WTC11 (cell line): ENCODE data around the gene GRIN3B. TPM values are rescaled to one million over a fixed set of nuclear protein-coding genes. Genes with fewer than 3 reads are reported as not detected.

Source experiments
- ATAC-seq: fragments of 200-7000 bp; cut with Tn5 transposase; 2 replicates; pipeline ENCODE4 v1.10.0; 2021; ENCODE audit warnings: mild to moderate bottlenecking, moderate library complexity
- CTCF ChIA-PET: fragments of 300-600 bp; sonication (Branson Sonifier 250); formaldehyde crosslinking; loops from one replicate; lab custom pipeline; 2021; ENCODE audit warnings: antibody characterized with exemption; lab: Charles Lee
- POLR2A ChIA-PET: fragments of 350-600 bp; sonication (Branson Sonifier 250); formaldehyde crosslinking; loops from one replicate; lab custom pipeline; 2021; ENCODE audit warnings: antibody characterized with exemption; lab: Charles Lee
- DNase-seq: peaks from one replicate; pipeline ENCODE4 v3.0.0; 2021; ENCODE audit warnings: low spot score
- H3K27ac Mint-ChIP-seq: 2 replicates; pipeline ENCODE4 v1.8.0; 2021; ENCODE audit warnings: mixed read lengths
- H3K27me3 Mint-ChIP-seq: 2 replicates; pipeline ENCODE4 v1.8.0; 2021; ENCODE audit warnings: low read depth, mild to moderate bottlenecking, moderate library complexity, mixed read lengths
- H3K36me3 Mint-ChIP-seq: 2 replicates; pipeline ENCODE4 v1.8.0; 2021; ENCODE audit warnings: mixed read lengths
- H3K4me1 Mint-ChIP-seq: 2 replicates; pipeline ENCODE4 v1.8.0; 2022; ENCODE audit warnings: mixed read lengths
- H3K4me3 Mint-ChIP-seq: 2 replicates; pipeline ENCODE4 v1.8.0; 2021; ENCODE audit warnings: mild to moderate bottlenecking, moderate library complexity, mixed read lengths
- H3K9me3 Mint-ChIP-seq: 2 replicates; pipeline ENCODE4 v1.8.0; 2021; ENCODE audit warnings: mixed read lengths
- AR ChIP-seq: fragments of 250-450 bp; sonication (Bioruptor Pico); IDR thresholded peaks from 2 replicates; pipeline ENCODE4 v1.9.0; 2021; ENCODE audit warnings: mild to moderate bottlenecking
- ATF1 ChIP-seq: sonication (generic); formaldehyde crosslinking; IDR thresholded peaks from 2 replicates; pipeline ENCODE4 v1.8.1; 2023; ENCODE audit warnings: mild to moderate bottlenecking, moderate library complexity, missing genetic modification reagents
- CREM ChIP-seq: sonication (generic); formaldehyde crosslinking; IDR thresholded peaks from 2 replicates; pipeline ENCODE4 v1.8.1; 2022; ENCODE audit warnings: mild to moderate bottlenecking, missing genetic modification reagents, moderate library complexity
- FOXP1 ChIP-seq: sonication (generic); formaldehyde crosslinking; IDR thresholded peaks from 2 replicates; pipeline ENCODE4 v1.8.0; 2022; ENCODE audit warnings: missing genetic modification reagents, mild to moderate bottlenecking, moderate library complexity, borderline replicate concordance
- GRHL2 ChIP-seq: fragments of 250-450 bp; sonication (Bioruptor Pico); IDR thresholded peaks from 2 replicates; pipeline ENCODE4 v1.8.0; 2022; ENCODE audit warnings: mild to moderate bottlenecking, moderate library complexity; ENCODE audit not compliant: insufficient replicate concordance, severe bottlenecking
- IRF1 ChIP-seq: sonication (generic); formaldehyde crosslinking; IDR thresholded peaks from 2 replicates; pipeline ENCODE4 v1.8.0; 2023; ENCODE audit warnings: missing genetic modification reagents
- KAT7 ChIP-seq: sonication (generic); formaldehyde crosslinking; IDR thresholded peaks from 2 replicates; pipeline ENCODE4 v1.8.1; 2023; ENCODE audit warnings: missing genetic modification reagents, mild to moderate bottlenecking, borderline replicate concordance
- MXD4 ChIP-seq: fragments of 250-450 bp; sonication (Bioruptor Pico); IDR thresholded peaks from 2 replicates; pipeline ENCODE4 v1.8.0; 2021; ENCODE audit warnings: mild to moderate bottlenecking, moderate library complexity, borderline replicate concordance
- NFYB ChIP-seq: sonication (generic); formaldehyde crosslinking; conservative IDR thresholded peaks from 2 replicates; pipeline ENCODE4 v1.8.0; 2022; ENCODE audit warnings: low read depth, missing genetic modification reagents
- NR1H2 ChIP-seq: sonication (generic); formaldehyde crosslinking; IDR thresholded peaks from 2 replicates; pipeline ENCODE4 v1.9.0; 2021; ENCODE audit warnings: mild to moderate bottlenecking, moderate library complexity, missing genetic modification reagents
- NR2C2 ChIP-seq: sonication (generic); formaldehyde crosslinking; IDR thresholded peaks from 2 replicates; pipeline ENCODE4 v1.8.0; 2022; ENCODE audit warnings: mild to moderate bottlenecking, missing genetic modification reagents
- NR3C1 ChIP-seq: sonication (generic); formaldehyde crosslinking; conservative IDR thresholded peaks from 2 replicates; pipeline ENCODE4 v1.8.1; 2023; ENCODE audit warnings: low read depth, mild to moderate bottlenecking, missing genetic modification reagents
- OVOL2 ChIP-seq: fragments of 250-450 bp; sonication (Bioruptor Pico); IDR thresholded peaks from 2 replicates; pipeline ENCODE4 v1.9.0; 2021; ENCODE audit warnings: mild to moderate bottlenecking, borderline replicate concordance
- SOX15 ChIP-seq: fragments of 250-450 bp; sonication (Bioruptor Pico); IDR thresholded peaks from 2 replicates; pipeline ENCODE4 v1.9.0; 2021; ENCODE audit warnings: mild to moderate bottlenecking
- ZMAT4 ChIP-seq: fragments of 250-450 bp; sonication (Bioruptor Pico); IDR thresholded peaks from 2 replicates; pipeline ENCODE4 v1.9.0; 2021; ENCODE audit warnings: mild to moderate bottlenecking
- ZNF232 ChIP-seq: sonication (generic); formaldehyde crosslinking; IDR thresholded peaks from 2 replicates; pipeline ENCODE4 v1.8.0; 2022; ENCODE audit warnings: mild to moderate bottlenecking, missing genetic modification reagents
- ZNF263 ChIP-seq: sonication (generic); formaldehyde crosslinking; IDR thresholded peaks from 2 replicates; pipeline ENCODE4 v1.8.1; 2022; ENCODE audit warnings: low read depth, mild to moderate bottlenecking, moderate library complexity, missing genetic modification reagents
- ZNF317 ChIP-seq: sonication (generic); formaldehyde crosslinking; IDR thresholded peaks from 2 replicates; pipeline ENCODE4 v1.8.1; 2023; ENCODE audit warnings: low read depth, mild to moderate bottlenecking, moderate library complexity, missing genetic modification reagents, borderline replicate concordance
- ZNF396 ChIP-seq: fragments of 250-450 bp; sonication (Bioruptor Pico); IDR thresholded peaks from 2 replicates; pipeline ENCODE4 v1.8.0; 2021; ENCODE audit warnings: mild to moderate bottlenecking, moderate library complexity, borderline replicate concordance
- ZNF512 ChIP-seq: sonication (generic); formaldehyde crosslinking; IDR thresholded peaks from 2 replicates; pipeline ENCODE4 v1.8.1; 2022; ENCODE audit warnings: missing genetic modification reagents, borderline replicate concordance
- total RNA-seq: library from RNA; stranded (reverse); gene quantifications from 3 replicates; pipeline ENCODE4 v1.2.3, GENCODE V29; 2021
- TF ChIP-seq, protein P1 (sequence below): sonication (generic); formaldehyde crosslinking; conservative IDR thresholded peaks from 2 replicates; pipeline ENCODE4 v1.8.1; 2023; ENCODE audit warnings: mild to moderate bottlenecking, low read depth, missing genetic modification reagents, moderate library complexity
- TF ChIP-seq, protein P2 (sequence below): fragments of 250-450 bp; sonication (Bioruptor Pico); IDR thresholded peaks from 2 replicates; pipeline ENCODE4 v1.8.0; 2021; ENCODE audit warnings: mild to moderate bottlenecking
- TF ChIP-seq, protein P3 (sequence below): sonication (generic); formaldehyde crosslinking; IDR thresholded peaks from 2 replicates; pipeline ENCODE4 v1.8.1; 2022; ENCODE audit warnings: low read depth, mild to moderate bottlenecking, moderate library complexity, missing genetic modification reagents, borderline replicate concordance
- TF ChIP-seq, protein P4 (sequence below): sonication (generic); formaldehyde crosslinking; IDR thresholded peaks from 2 replicates; pipeline ENCODE4 v1.8.0; 2022; ENCODE audit warnings: mild to moderate bottlenecking, missing genetic modification reagents

GRIN3B gene
- total RNA-seq, 1 experiment from 2014 or later = 1.9 TPM

DNA sequence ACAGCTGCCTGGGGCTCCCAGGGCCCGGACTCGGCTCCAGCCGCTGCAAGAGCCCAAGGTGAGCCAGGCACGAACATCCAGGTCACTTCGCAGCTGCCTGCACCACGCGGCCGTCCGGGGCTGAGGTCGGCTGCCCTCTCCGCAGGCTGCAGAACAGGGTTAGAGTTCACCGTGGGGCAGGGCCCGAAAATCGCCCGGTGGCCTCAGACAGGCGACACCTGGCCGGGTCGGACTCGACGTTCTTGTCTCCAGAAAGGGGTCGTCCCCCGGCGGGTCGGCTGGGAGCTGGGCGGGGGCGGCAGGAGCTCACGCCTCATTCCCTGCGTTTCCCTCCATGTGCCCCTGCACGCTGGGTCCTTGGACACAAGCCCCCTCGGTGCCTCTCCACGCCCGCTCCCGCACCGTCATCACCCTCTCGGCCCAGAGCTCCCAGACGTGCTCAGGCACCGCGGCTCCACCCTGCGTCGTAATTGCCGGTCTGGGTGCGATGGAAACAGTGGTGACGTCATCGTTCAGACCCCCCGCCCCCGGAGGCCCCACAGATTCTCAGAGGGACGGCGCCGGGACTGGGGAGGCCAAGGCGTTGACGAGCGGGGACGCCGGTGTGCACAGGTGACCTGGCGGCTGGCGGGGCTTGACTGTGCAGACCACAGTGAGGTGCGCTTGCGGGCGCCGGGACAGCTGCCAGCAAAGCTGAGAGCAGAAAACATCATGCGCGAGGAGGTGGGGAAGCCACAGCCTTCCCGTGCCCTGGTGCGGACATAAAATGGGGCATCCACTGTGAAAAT, 4.0 kb upstream of the GRIN3B start (continued):
- TF ChIP-seq, protein P1, sequence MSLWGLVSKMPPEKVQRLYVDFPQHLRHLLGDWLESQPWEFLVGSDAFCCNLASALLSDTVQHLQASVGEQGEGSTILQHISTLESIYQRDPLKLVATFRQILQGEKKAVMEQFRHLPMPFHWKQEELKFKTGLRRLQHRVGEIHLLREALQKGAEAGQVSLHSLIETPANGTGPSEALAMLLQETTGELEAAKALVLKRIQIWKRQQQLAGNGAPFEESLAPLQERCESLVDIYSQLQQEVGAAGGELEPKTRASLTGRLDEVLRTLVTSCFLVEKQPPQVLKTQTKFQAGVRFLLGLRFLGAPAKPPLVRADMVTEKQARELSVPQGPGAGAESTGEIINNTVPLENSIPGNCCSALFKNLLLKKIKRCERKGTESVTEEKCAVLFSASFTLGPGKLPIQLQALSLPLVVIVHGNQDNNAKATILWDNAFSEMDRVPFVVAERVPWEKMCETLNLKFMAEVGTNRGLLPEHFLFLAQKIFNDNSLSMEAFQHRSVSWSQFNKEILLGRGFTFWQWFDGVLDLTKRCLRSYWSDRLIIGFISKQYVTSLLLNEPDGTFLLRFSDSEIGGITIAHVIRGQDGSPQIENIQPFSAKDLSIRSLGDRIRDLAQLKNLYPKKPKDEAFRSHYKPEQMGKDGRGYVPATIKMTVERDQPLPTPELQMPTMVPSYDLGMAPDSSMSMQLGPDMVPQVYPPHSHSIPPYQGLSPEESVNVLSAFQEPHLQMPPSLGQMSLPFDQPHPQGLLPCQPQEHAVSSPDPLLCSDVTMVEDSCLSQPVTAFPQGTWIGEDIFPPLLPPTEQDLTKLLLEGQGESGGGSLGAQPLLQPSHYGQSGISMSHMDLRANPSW = no peak
- no peak for TF ChIP-seq NR1H2 (CRISPR knock-in tag)
- TF ChIP-seq ZNF396 (CRISPR knock-in tag) = no peak
- no peak for TF ChIP-seq ZNF512 (CRISPR knock-in tag)
- no peak for TF ChIP-seq AR
- no peak for TF ChIP-seq MXD4 (CRISPR knock-in tag)
- TF ChIP-seq NR3C1 = no peak
- TF ChIP-seq, protein P2, sequence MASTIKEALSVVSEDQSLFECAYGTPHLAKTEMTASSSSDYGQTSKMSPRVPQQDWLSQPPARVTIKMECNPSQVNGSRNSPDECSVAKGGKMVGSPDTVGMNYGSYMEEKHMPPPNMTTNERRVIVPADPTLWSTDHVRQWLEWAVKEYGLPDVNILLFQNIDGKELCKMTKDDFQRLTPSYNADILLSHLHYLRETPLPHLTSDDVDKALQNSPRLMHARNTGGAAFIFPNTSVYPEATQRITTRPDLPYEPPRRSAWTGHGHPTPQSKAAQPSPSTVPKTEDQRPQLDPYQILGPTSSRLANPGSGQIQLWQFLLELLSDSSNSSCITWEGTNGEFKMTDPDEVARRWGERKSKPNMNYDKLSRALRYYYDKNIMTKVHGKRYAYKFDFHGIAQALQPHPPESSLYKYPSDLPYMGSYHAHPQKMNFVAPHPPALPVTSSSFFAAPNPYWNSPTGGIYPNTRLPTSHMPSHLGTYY (CRISPR knock-in tag) = no peak
- TF ChIP-seq CREM = peak; percentile 80; the same call in 1 of the 2 replicates
- TF ChIP-seq ATF1 = no peak
- no peak for TF ChIP-seq OVOL2 (CRISPR knock-in tag)
- TF ChIP-seq, protein P3, sequence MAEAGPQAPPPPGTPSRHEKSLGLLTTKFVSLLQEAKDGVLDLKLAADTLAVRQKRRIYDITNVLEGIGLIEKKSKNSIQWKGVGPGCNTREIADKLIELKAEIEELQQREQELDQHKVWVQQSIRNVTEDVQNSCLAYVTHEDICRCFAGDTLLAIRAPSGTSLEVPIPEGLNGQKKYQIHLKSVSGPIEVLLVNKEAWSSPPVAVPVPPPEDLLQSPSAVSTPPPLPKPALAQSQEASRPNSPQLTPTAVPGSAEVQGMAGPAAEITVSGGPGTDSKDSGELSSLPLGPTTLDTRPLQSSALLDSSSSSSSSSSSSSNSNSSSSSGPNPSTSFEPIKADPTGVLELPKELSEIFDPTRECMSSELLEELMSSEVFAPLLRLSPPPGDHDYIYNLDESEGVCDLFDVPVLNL (CRISPR knock-in tag) = no peak
- TF ChIP-seq SOX15 = no peak
- TF ChIP-seq, all 79 proteins: peak for 9

DNA sequence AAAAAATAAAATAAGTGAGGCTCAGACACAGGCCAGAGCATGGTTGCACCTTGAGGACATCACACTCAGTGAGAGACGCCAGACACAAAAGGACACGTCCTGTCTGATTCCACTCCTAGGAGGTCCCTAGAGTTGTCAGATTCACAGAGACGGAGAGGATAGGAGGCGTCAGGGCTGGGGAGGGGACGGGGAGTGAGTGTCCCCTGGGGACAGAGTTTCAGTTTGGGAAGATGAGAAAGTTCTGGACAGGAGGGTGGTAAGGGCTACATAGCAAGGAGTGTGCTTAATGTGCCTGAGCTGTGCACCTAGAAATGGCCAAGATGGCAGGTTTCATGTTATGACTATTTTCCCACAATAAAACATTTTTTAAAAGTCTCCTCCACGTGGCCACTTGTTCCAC, 2.2 kb upstream of the GRIN3B start:
- no peak overlapping the region for H3K4me3 Mint-ChIP-seq
- H3K27ac Mint-ChIP-seq = no peak overlapping the region
- ATAC-seq (no peak), DNase-seq (no peak)
- POLR2A ChIA-PET = interaction anchor here (0.5 kb wide), 1 partner anchor 396 kb away, joined by 3 read pairs; no protein-coding TSS in a partner anchor
- H3K27me3 Mint-ChIP-seq = peaks cover 46% of the 10 kb centered on the region
- no peaks in the 10 kb centered on the region for H3K9me3 Mint-ChIP-seq
- H3K4me1 Mint-ChIP-seq = peaks cover 5% of the 10 kb centered on the region; the same call in 1 of the 2 replicates
- CTCF ChIA-PET = interaction anchor here (0.5 to 2.9 kb wide), 4 partner anchors 79 to 153 kb away, joined by 3 to 6 read pairs (median 4); no protein-coding TSS in a partner anchor
- H3K36me3 Mint-ChIP-seq = no peaks in the 10 kb centered on the region
- TF ChIP-seq ZNF317 (CRISPR knock-in tag) (no peak), IRF1 (CRISPR knock-in tag) (no peak), ZNF232 (no peak), ZNF263 (CRISPR knock-in tag) (no peak), NFYB (no peak), ZMAT4 (no peak), FOXP1 (CRISPR knock-in tag) (no peak), GRHL2 (no peak), NR2C2 (CRISPR knock-in tag) (no peak), NR1H2 (CRISPR knock-in tag) (no peak), KAT7 (no peak)
- TF ChIP-seq, protein P4, sequence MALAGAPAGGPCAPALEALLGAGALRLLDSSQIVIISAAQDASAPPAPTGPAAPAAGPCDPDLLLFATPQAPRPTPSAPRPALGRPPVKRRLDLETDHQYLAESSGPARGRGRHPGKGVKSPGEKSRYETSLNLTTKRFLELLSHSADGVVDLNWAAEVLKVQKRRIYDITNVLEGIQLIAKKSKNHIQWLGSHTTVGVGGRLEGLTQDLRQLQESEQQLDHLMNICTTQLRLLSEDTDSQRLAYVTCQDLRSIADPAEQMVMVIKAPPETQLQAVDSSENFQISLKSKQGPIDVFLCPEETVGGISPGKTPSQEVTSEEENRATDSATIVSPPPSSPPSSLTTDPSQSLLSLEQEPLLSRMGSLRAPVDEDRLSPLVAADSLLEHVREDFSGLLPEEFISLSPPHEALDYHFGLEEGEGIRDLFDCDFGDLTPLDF = no peak
